SK-N-MC (cell line): ENCODE measurements around the gene CRYAA.

ENCODE experiments used
- DNase-seq: peaks from one replicate; pipeline ENCODE4 v3.0.0-alpha.2; 2011; ENCODE audit warnings: low read depth, low spot score
- H3K27ac ChIP-seq: fragments of 200-600 bp; sonication (generic); 2 replicates; pipeline ENCODE4 v1.5.1; 2016; ENCODE audit warnings: mixed run types
- H3K36me3 ChIP-seq: fragments of 200-600 bp; sonication (generic); 2 replicates; pipeline ENCODE4 v1.6.1; 2017; ENCODE audit warnings: antibody characterized with exemption, low read length, mixed read lengths; ENCODE audit not compliant: insufficient read depth
- H3K4me3 ChIP-seq: fragments of 200-600 bp; sonication (generic); 2 replicates; pipeline ENCODE4 v1.5.1; 2016
- H3K9ac ChIP-seq: fragments of 200-600 bp; sonication (generic); 2 replicates; pipeline ENCODE4 v1.8.0; 2017; ENCODE audit warnings: mixed run types, mixed read lengths; ENCODE audit not compliant: insufficient read length
- H3K9me3 ChIP-seq: fragments of 200-600 bp; sonication (generic); 2 replicates; pipeline ENCODE4 v1.6.1; 2017; ENCODE audit warnings: low read depth, mild to moderate bottlenecking, antibody characterized with exemption, low read length, moderate library complexity, mixed read lengths
- EZH2 ChIP-seq: fragments of 200-600 bp; sonication (generic); IDR thresholded peaks from one replicate; pipeline ENCODE4 v1.6.1; 2017; ENCODE audit warnings: antibody characterized with exemption
- FOXP2 ChIP-seq: optimal IDR thresholded peaks from 2 replicates; pipeline ENCODE3; 2011; ENCODE audit warnings: mild to moderate bottlenecking, moderate library complexity; ENCODE audit not compliant: insufficient read depth; ENCODE audit errors: extremely low read length, control extremely low read depth
- POLR2AphosphoS5 ChIP-seq: IDR thresholded peaks from 2 replicates; pipeline ENCODE4 v1.6.1; 2012; ENCODE audit warnings: mild to moderate bottlenecking, low read depth, low read length, borderline replicate concordance

CRYAA gene

DNA sequence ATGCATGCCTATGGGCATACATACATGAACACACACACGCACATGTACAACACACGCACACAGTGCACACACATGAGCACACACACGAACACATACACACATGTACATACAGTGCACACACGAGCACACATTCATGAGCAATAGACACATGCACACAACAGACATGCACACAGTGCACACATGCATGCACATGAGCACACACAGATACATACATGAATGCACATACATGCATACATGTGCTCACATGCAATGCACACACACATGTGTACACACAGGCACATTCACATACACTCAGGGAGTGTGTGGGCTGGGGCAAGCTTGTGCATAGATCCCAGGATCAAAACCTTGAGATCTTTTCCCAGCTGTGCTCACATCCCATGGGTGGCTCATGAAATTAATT, 18.9 kb downstream of the CRYAA start:
- H3K9ac ChIP-seq: no peak overlapping the region
- no peaks in the 10 kb centered on the region for H3K9me3 ChIP-seq
- H3K27ac ChIP-seq: no peak overlapping the region
- no peak overlapping the region for H3K4me3 ChIP-seq
- TF ChIP-seq EZH2 (no peak), POLR2AphosphoS5 (no peak), FOXP2 (no peak)
- no peak for DNase-seq
- no peaks in the 10 kb centered on the region for H3K36me3 ChIP-seq

DNA sequence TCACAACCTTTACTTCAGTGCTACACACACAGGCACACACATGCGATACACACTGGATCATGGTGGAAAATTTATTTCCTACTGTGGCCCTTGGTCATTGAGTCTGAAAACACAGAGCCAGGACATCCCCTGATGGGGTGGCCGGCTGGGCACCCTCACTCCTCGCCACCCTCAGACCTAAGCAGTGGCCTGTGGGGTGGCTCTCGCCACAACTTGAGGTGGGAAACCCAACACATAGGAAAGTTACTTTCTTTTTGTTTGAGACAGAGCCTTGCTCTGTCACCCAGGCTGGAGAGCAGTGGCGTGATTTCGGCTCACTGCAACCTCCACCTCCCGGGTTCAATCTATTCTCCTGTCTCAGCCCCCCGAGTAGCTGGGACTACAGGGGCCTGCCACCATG, 19.4 kb downstream of the CRYAA start:
- Histone ChIP-seq H3K4me3 (no peak overlapping the region), H3K36me3 (no peaks in the 10 kb centered on the region), H3K27ac (no peak overlapping the region), H3K9ac (no peak overlapping the region), H3K9me3 (no peaks in the 10 kb centered on the region)
- no peak for DNase-seq
- TF ChIP-seq EZH2: no peak
- TF ChIP-seq POLR2AphosphoS5: no peak
- TF ChIP-seq FOXP2: no peak

DNA sequence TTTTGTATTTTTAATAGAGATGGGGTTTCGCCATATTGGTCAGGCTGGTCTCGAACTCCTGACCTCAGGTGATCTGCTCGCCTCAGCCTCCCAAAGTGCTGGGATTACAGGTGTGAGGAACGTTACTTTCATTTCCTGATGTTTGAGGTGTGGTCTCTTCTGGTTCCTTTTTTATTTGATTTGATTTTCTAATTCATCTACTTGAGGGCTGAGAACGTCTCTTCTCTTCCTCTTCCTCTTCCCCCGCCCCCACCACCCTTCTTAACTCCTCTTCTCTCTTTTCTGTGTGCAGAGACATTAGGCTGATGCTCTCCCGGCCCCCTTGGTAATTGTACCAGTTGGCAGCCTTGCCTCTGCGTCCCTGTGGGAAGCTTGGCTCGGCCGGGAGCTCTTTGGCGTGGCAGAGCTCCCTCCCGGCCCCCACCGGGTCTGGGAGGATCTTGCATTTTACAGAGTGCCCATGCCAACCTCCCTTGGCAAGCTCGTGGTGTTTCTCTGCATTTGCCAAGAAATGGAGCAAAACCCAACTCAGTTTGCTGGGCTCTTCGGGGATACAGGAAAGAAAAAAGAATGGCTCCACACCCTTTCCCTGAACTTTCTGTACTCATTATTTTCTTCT, 19.9 kb downstream of the CRYAA start:
- DNase-seq: no peak
- H3K27ac ChIP-seq: no peak overlapping the region

DNA sequence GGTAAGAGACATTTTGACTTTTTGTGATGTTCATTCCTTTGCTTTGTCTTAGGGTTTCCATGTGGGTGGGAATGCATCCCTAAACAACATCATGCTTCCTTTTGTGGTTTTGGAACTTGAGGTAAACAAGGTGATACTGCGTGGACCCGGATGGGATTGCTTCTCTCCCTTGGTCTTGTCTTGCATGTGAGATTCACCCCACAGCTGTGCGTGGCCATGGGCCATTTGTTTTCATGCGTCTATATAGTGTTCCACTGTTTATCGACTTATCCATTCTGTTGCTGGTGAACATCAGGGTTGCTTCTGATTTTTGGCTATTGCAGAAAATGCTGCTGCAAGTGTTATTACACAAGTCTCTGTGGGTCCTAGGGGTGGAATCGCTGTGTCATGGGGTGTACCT, 21.1 kb downstream of the CRYAA start:
- H3K9me3 ChIP-seq: no peaks in the 10 kb centered on the region
- TF ChIP-seq EZH2 (no peak), POLR2AphosphoS5 (no peak), FOXP2 (no peak)
- H3K27ac ChIP-seq: no peak overlapping the region
- no peak for DNase-seq
- H3K9ac ChIP-seq: no peak overlapping the region
- H3K36me3 ChIP-seq: no peaks in the 10 kb centered on the region
- no peak overlapping the region for H3K4me3 ChIP-seq

More for the DNA sequence above, 19.9 kb downstream of the CRYAA start:
- Histone ChIP-seq H3K9ac (no peak overlapping the region), H3K9me3 (no peaks in the 10 kb centered on the region), H3K36me3 (no peaks in the 10 kb centered on the region), H3K4me3 (no peak overlapping the region)
- TF ChIP-seq EZH2 (no peak), POLR2AphosphoS5 (no peak), FOXP2 (no peak)

DNA sequence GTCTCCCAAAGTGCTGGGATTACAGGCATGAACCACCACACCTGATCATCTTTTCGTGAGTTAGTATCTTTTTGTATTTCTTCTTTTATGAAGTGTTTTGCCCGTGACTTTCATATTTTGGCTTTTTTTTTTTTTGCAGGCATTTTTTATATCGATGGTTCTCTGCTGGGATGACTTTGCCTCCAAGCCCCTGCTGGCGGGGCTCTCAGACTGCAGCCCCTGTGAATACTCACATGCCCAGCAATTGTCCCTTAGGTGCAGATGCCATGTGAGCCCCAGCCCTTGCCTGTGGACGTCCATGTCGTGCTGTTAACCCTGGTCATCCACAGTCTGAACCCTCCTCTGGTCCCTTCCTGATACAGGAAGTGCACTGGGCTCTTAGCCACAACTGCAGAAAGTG, 21.7 kb downstream of the CRYAA start:
- DNase-seq: no peak
- H3K9me3 ChIP-seq: no peaks in the 10 kb centered on the region

DNA sequence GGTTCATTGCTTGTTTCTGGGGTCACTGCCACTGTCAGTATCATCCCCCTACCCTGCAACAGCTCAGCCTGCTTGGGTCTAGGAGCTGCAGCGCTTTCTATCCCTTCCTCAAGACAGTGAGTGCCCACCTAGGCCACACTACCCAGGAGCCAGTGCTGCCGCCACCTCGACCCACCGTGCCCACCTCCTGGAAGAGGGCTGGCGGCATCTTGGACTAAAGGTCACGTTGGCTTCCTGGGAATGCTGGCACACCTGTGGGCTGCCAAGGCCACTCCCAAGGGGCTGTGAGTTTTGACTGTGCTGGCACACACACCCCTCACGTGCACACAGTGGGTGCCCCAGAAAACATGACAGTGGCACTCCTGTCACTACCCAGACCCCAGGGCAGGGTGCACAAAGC, 22.1 kb downstream of the CRYAA start:
- no peak overlapping the region for H3K4me3 ChIP-seq
- TF ChIP-seq FOXP2 (no peak), EZH2 (no peak), POLR2AphosphoS5 (no peak)
- no peaks in the 10 kb centered on the region for H3K36me3 ChIP-seq
- DNase-seq: no peak
- no peak overlapping the region for H3K9ac ChIP-seq
- no peaks in the 10 kb centered on the region for H3K9me3 ChIP-seq
- no peak overlapping the region for H3K27ac ChIP-seq

More for the DNA sequence above, 21.7 kb downstream of the CRYAA start:
- Histone ChIP-seq H3K27ac (no peak overlapping the region), H3K36me3 (no peaks in the 10 kb centered on the region), H3K9ac (no peak overlapping the region), H3K4me3 (no peak overlapping the region)
- TF ChIP-seq POLR2AphosphoS5: no peak
- no peak for TF ChIP-seq FOXP2
- no peak for TF ChIP-seq EZH2

DNA sequence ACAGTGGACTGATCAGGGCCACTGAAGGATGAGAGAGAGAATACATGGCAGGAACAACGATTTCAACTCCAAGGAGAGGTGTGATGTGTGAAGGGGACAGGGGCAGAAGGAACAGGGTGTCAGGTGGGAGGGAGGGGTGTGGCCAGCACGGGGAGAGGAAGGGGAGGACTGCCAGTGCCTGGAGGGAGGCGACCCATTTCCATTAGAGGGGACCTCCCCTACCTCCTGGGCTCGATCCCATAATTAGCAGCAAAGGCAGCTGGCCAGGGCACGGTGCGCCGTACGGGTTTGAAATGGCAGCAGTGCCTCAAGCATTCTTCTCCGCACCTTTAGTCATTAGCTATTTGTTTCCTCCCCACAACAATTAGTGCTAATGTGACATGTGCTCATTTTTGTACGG, 22.7 kb downstream of the CRYAA start:
- no peak for DNase-seq
- Histone ChIP-seq H3K27ac (no peak overlapping the region), H3K9me3 (no peaks in the 10 kb centered on the region), H3K9ac (no peak overlapping the region), H3K4me3 (no peak overlapping the region), H3K36me3 (no peaks in the 10 kb centered on the region)
- no peak for TF ChIP-seq POLR2AphosphoS5
- no peak for TF ChIP-seq FOXP2
- TF ChIP-seq EZH2: no peak

DNA sequence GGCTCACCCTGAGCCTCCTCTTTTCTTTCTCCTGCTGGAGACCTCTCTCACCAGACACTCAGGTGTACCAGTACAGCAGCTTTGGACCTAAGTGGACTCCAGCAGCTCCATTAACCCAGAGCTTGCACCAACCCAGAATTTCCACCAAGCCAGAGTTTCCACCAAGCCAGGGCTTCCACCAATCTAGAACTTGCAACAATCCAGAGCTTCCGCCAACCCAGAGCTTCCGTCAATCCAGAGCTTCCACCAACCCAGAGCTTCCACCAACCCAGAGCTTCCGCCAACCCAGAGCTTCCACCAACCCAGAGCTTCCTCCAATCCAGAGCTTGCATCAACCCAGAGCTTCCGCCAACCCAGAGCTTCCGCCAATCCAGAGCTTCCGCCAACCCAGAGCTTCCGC, 23.2 kb downstream of the CRYAA start:
- Histone ChIP-seq H3K36me3 (no peaks in the 10 kb centered on the region), H3K9ac (no peak overlapping the region), H3K9me3 (no peaks in the 10 kb centered on the region), H3K4me3 (no peak overlapping the region), H3K27ac (no peak overlapping the region)
- TF ChIP-seq EZH2 (no peak), FOXP2 (no peak), POLR2AphosphoS5 (no peak)
- DNase-seq: no peak

DNA sequence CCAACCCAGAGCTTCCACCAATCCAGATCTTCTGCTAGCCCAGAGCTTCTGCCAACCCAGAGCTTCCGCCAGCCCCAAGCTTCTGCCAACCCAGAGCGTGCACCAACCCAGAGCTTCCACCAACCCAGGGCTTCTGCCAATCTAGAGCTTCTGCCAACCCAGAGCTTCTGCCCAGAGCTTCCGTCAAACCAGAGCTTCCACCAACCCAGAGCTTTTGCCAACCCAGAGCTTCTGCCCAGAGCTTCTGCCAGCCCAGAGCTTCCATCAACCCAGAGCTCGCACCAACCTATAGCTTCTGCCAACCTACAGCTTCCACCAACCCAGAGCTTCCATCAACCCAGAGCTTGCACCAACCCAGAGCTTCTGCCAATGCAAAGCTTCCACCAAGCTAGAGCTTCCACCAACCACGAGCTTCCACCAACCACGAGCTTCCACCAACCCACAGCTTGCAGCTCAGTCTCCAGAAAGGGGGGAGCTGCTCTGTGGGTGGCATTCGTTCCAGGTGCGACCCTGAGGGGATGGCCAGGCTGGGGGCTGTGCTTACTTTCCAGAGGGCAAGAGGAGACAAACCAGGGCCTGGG, 23.8 kb downstream of the CRYAA start:
- no peak for DNase-seq

More for the DNA sequence above, 23.8 kb downstream of the CRYAA start:
- Histone ChIP-seq H3K9me3 (no peaks in the 10 kb centered on the region), H3K9ac (no peak overlapping the region), H3K27ac (no peak overlapping the region), H3K36me3 (no peaks in the 10 kb centered on the region), H3K4me3 (no peak overlapping the region)
- TF ChIP-seq EZH2: no peak
- no peak for TF ChIP-seq FOXP2
- TF ChIP-seq POLR2AphosphoS5: no peak
